Neural cell (in vitro differentiated cells): ENCODE measurements around the gene MTRF1. TPM values are rescaled to one million over a fixed set of nuclear protein-coding genes. Genes with fewer than 3 reads are reported as not detected.

ENCODE experiments used
- H2AFZ ChIP-seq: fragments of 200-600, 300-800 bp; sonication (generic), shearing (Covaris generic); 2 replicates; pipeline ENCODE4 v1.6.0; 2014; ENCODE audit warnings: low read depth, mild to moderate bottlenecking, antibody characterized with exemption, low read length, moderate library complexity
- H3F3A ChIP-seq: fragments of 200-600 bp; shearing (Covaris generic); 2 replicates; pipeline ENCODE4 v1.6.1; 2016; ENCODE audit warnings: mild to moderate bottlenecking, moderate library complexity, mixed read lengths, antibody characterized with exemption, low read length; ENCODE audit not compliant: insufficient read depth, poor library complexity, severe bottlenecking
- H3K27ac ChIP-seq: fragments of 200-600, 300-800 bp; sonication (generic), shearing (Covaris generic); 2 replicates; pipeline ENCODE4 v1.5.1; 2014; ENCODE audit warnings: mild to moderate bottlenecking, low read length, moderate library complexity
- H3K27me3 ChIP-seq: fragments of 300-800, 200-600 bp; sonication (generic), shearing (Covaris generic); 2 replicates; pipeline ENCODE4 v1.6.0; 2014; ENCODE audit warnings: mild to moderate bottlenecking, low read depth, low read length, moderate library complexity; ENCODE audit not compliant: insufficient read depth
- H3K36me3 ChIP-seq: fragments of 300-800, 200-600 bp; sonication (generic), shearing (Covaris generic); 2 replicates; pipeline ENCODE4 v1.5.1; 2014; ENCODE audit warnings: mild to moderate bottlenecking, antibody characterized with exemption, low read length, moderate library complexity; ENCODE audit not compliant: insufficient read depth
- H3K4me2 ChIP-seq: fragments of 300-800, 200-600 bp; sonication (generic), shearing (Covaris generic); 2 replicates; pipeline ENCODE4 v1.6.0; 2014; ENCODE audit warnings: mild to moderate bottlenecking, low read length
- H3K4me3 ChIP-seq: fragments of 300-800, 200-600 bp; sonication (generic), shearing (Covaris generic); 2 replicates; pipeline ENCODE4 v1.5.1; 2014; ENCODE audit warnings: mild to moderate bottlenecking, low read length, moderate library complexity
- H3K79me2 ChIP-seq: fragments of 200-600 bp; shearing (Covaris generic); replicated peaks from 2 replicates; pipeline ENCODE4 v1.6.0; 2014; ENCODE audit warnings: mild to moderate bottlenecking, low read length, moderate library complexity; ENCODE audit not compliant: insufficient read depth
- H3K9ac ChIP-seq: fragments of 300-800, 200-600 bp; sonication (generic), shearing (Covaris generic); 2 replicates; pipeline ENCODE4 v1.6.1; 2016; ENCODE audit warnings: mild to moderate bottlenecking, low read length, mixed read lengths
- H3K9me2 ChIP-seq: fragments of 200-600 bp; shearing (Covaris generic); 2 replicates; pipeline ENCODE4 v1.6.1; 2016; ENCODE audit warnings: mild to moderate bottlenecking, low read length, mixed read lengths; ENCODE audit not compliant: insufficient read depth
- H3K9me3 ChIP-seq: fragments of 200-600, 300-800 bp; sonication (generic), shearing (Covaris generic); 2 replicates; pipeline ENCODE4 v1.6.1; 2016; ENCODE audit warnings: mild to moderate bottlenecking, mixed run types, low read length, moderate library complexity, mixed read lengths
- H4K20me1 ChIP-seq: fragments of 200-600 bp; shearing (Covaris generic); 2 replicates; pipeline ENCODE4 v1.6.1; 2016; ENCODE audit warnings: mild to moderate bottlenecking, mixed run types; ENCODE audit not compliant: insufficient read depth
- EP300 ChIP-seq: fragments of 450-650 bp; conservative IDR thresholded peaks from 2 replicates; pipeline ENCODE4 v1.6.1; 2014; ENCODE audit warnings: antibody characterized with exemption, mild to moderate bottlenecking, moderate library complexity; ENCODE audit not compliant: poor library complexity, severe bottlenecking
- EZH2 ChIP-seq: fragments of 200-600, 300-800 bp; shearing (Covaris generic), sonication (generic); IDR thresholded peaks from 2 replicates; pipeline ENCODE4 v1.6.1; 2014; ENCODE audit warnings: antibody characterized with exemption, low read length, borderline replicate concordance, mild to moderate bottlenecking; ENCODE audit not compliant: insufficient read depth, poor library complexity, severe bottlenecking
- MXI1 ChIP-seq: fragments of 450-650 bp; conservative IDR thresholded peaks from 2 replicates; pipeline ENCODE4 v1.6.1; 2014; ENCODE audit warnings: antibody characterized with exemption, mild to moderate bottlenecking; ENCODE audit not compliant: poor library complexity, severe bottlenecking
- POLR2AphosphoS5 ChIP-seq: IDR thresholded peaks from 2 replicates; pipeline ENCODE4 v1.6.1; 2012
- RAD21 ChIP-seq: fragments of 450-650 bp; conservative IDR thresholded peaks from 2 replicates; pipeline ENCODE4 v1.6.1; 2014; ENCODE audit warnings: antibody characterized with exemption, mild to moderate bottlenecking, moderate library complexity
- SMC3 ChIP-seq: fragments of 450-650 bp; conservative IDR thresholded peaks from 2 replicates; pipeline ENCODE4 v1.6.1; 2014; ENCODE audit warnings: antibody characterized with exemption, mild to moderate bottlenecking, moderate library complexity; ENCODE audit not compliant: poor library complexity
- TAF1 ChIP-seq: IDR thresholded peaks from 2 replicates; pipeline ENCODE4 v1.6.1; 2012; ENCODE audit warnings: low read depth
- polyA plus RNA-seq: library from polyadenylated mRNA; depleted of rRNA; stranded (reverse); fragments of >200 nt; gene quantifications from 2 replicates; pipeline ENCODE4 v1.2.3, GENCODE V29; 2014
- TF ChIP-seq, protein P1 (sequence below): IDR thresholded peaks from 2 replicates; pipeline ENCODE4 v1.6.1; 2012; ENCODE audit warnings: borderline replicate concordance
- TF ChIP-seq, protein P2 (sequence below): fragments of 450-650 bp; IDR thresholded peaks from 2 replicates; pipeline ENCODE4 v1.5.1; 2014; ENCODE audit warnings: antibody characterized with exemption, mild to moderate bottlenecking, moderate library complexity; ENCODE audit not compliant: poor library complexity, severe bottlenecking

Gene MTRF1
- polyA plus RNA-seq, 1 donor from 2014 or later = 15.7 TPM

DNA sequence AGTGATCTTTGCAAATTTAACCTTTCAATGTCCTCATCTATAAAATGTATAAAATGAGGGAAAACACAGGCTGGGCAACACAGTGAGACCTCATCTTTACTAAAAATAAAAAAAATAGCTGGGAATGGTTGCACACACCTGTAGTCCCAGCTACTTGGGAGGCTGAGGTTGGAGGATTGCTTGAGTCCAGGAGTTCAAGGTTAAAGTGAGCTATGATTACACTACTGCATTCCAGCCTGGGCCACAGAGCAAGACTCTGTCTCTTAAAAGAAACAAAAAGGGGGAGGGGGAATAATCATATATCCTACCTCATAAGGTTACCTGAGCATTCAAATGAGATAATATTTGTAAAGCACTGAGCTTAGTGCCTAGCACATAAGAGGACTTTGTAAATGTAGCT, 5.8 kb downstream of the MTRF1 start:
- H3K9me2 ChIP-seq = no peaks in the 10 kb centered on the region
- H3K4me2 ChIP-seq = no peak overlapping the region
- H3K79me2 ChIP-seq = no peaks in the 10 kb centered on the region
- no peak overlapping the region for H3K4me3 ChIP-seq
- no peaks in the 10 kb centered on the region for H3K27me3 ChIP-seq
- no peak for TF ChIP-seq RAD21
- TF ChIP-seq EP300 = no peak
- TF ChIP-seq, protein P1, sequence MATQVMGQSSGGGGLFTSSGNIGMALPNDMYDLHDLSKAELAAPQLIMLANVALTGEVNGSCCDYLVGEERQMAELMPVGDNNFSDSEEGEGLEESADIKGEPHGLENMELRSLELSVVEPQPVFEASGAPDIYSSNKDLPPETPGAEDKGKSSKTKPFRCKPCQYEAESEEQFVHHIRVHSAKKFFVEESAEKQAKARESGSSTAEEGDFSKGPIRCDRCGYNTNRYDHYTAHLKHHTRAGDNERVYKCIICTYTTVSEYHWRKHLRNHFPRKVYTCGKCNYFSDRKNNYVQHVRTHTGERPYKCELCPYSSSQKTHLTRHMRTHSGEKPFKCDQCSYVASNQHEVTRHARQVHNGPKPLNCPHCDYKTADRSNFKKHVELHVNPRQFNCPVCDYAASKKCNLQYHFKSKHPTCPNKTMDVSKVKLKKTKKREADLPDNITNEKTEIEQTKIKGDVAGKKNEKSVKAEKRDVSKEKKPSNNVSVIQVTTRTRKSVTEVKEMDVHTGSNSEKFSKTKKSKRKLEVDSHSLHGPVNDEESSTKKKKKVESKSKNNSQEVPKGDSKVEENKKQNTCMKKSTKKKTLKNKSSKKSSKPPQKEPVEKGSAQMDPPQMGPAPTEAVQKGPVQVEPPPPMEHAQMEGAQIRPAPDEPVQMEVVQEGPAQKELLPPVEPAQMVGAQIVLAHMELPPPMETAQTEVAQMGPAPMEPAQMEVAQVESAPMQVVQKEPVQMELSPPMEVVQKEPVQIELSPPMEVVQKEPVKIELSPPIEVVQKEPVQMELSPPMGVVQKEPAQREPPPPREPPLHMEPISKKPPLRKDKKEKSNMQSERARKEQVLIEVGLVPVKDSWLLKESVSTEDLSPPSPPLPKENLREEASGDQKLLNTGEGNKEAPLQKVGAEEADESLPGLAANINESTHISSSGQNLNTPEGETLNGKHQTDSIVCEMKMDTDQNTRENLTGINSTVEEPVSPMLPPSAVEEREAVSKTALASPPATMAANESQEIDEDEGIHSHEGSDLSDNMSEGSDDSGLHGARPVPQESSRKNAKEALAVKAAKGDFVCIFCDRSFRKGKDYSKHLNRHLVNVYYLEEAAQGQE = no peak
- no peak for TF ChIP-seq TAF1
- no peak for TF ChIP-seq EZH2
- TF ChIP-seq, protein P2, sequence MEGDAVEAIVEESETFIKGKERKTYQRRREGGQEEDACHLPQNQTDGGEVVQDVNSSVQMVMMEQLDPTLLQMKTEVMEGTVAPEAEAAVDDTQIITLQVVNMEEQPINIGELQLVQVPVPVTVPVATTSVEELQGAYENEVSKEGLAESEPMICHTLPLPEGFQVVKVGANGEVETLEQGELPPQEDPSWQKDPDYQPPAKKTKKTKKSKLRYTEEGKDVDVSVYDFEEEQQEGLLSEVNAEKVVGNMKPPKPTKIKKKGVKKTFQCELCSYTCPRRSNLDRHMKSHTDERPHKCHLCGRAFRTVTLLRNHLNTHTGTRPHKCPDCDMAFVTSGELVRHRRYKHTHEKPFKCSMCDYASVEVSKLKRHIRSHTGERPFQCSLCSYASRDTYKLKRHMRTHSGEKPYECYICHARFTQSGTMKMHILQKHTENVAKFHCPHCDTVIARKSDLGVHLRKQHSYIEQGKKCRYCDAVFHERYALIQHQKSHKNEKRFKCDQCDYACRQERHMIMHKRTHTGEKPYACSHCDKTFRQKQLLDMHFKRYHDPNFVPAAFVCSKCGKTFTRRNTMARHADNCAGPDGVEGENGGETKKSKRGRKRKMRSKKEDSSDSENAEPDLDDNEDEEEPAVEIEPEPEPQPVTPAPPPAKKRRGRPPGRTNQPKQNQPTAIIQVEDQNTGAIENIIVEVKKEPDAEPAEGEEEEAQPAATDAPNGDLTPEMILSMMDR = no peak
- no peak for TF ChIP-seq SMC3
- TF ChIP-seq POLR2AphosphoS5 = no peak
- no peak for TF ChIP-seq MXI1
- no peak overlapping the region for H2AFZ ChIP-seq
- H3K9me3 ChIP-seq = no peaks in the 10 kb centered on the region
- H4K20me1 ChIP-seq = no peaks in the 10 kb centered on the region
- no peaks in the 10 kb centered on the region for H3F3A ChIP-seq
- no peak overlapping the region for H3K27ac ChIP-seq
- no peak overlapping the region for H3K9ac ChIP-seq
- no peaks in the 10 kb centered on the region for H3K36me3 ChIP-seq

DNA sequence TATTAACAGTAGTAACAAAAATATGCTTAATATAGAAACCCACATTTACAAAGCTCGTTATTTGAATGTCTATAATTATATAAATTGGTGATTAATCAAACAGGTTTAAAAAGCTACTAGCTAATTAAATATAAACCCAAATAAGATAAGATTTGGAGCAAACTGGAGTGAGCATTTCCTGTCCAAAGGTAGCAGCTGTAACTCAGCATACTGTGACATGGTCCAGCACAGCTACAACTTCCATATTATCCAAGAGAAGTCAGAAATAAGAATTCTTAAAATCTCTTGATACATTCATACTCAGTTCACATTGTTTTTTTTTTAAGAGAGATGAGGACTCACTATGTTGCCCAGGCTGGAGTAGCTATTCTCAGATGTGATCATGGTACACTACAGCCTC, 8.5 kb downstream of the MTRF1 start:
- Histone ChIP-seq H4K20me1 (no peaks in the 10 kb centered on the region), H3K36me3 (no peaks in the 10 kb centered on the region), H3F3A (no peaks in the 10 kb centered on the region), H3K9me3 (no peaks in the 10 kb centered on the region), H3K4me2 (no peak overlapping the region), H3K27ac (no peak overlapping the region), H3K9me2 (no peaks in the 10 kb centered on the region), H3K9ac (no peak overlapping the region), H3K4me3 (no peak overlapping the region), H2AFZ (no peak overlapping the region), H3K79me2 (no peaks in the 10 kb centered on the region), H3K27me3 (no peaks in the 10 kb centered on the region)
- TF ChIP-seq EP300 (no peak), TAF1 (no peak), MXI1 (no peak), RAD21 (no peak), POLR2AphosphoS5 (no peak), EZH2 (no peak), SMC3 (no peak)
- TF ChIP-seq, protein P1 = no peak
- TF ChIP-seq, protein P2 = no peak
